Muscle layer of duodenum (tissue), 2 donors: ENCODE data around the gene DUSP14.

Experiments
- H3K27ac ChIP-seq: one replicate; pipeline ENCODE4 v1.7.0; 2013; ENCODE audit warnings: mild to moderate bottlenecking, low read length
- H3K27me3 ChIP-seq: one replicate; pipeline ENCODE4 v1.7.0; 2013; ENCODE audit warnings: low read depth, mild to moderate bottlenecking, control low read depth, low read length
- H3K36me3 ChIP-seq, 2 donors: one replicate each; pipeline ENCODE4 v1.7.0; 2013; ENCODE audit warnings: low read length in 2 of 2, control low read depth in 1 of 2, mild to moderate bottlenecking in 1 of 2; ENCODE audit not compliant: insufficient read depth in 2 of 2, control insufficient read depth in 1 of 2
- H3K4me1 ChIP-seq, 2 donors: one replicate each; pipeline ENCODE4 v1.7.0; 2013; ENCODE audit warnings: low read length in 2 of 2, mild to moderate bottlenecking in 2 of 2, control low read depth in 1 of 2, moderate library complexity in 1 of 2; ENCODE audit not compliant: insufficient read depth in 2 of 2, control insufficient read depth in 1 of 2
- H3K4me3 ChIP-seq, 2 donors: one replicate each; pipeline ENCODE4 v1.7.0; 2013; ENCODE audit warnings: low read length in 2 of 2, low read depth in 1 of 2, mild to moderate bottlenecking in 1 of 2
- H3K9me3 ChIP-seq, 2 donors: one replicate each; pipeline ENCODE4 v1.7.0; 2013; ENCODE audit warnings: low read length in 2 of 2, control low read depth in 1 of 2, mild to moderate bottlenecking in 1 of 2; ENCODE audit not compliant: control insufficient read depth in 1 of 2
- donor health status: healthy.

DUSP14 gene

GRCh38 chr17:37541880-37542660, 52.4 kb downstream of the DUSP14 start:
- no peaks in the 10 kb centered on the region for H3K27me3 ChIP-seq
- no peak overlapping the region for H3K4me3 ChIP-seq
- H3K9me3 ChIP-seq = no peaks in the 10 kb centered on the region
- peaks cover 49 to 58% of the 10 kb centered on the region in 2 donors for H3K36me3 ChIP-seq
- H3K27ac ChIP-seq = no peak overlapping the region
- H3K4me1 ChIP-seq = peaks cover 0 to 14% of the 10 kb centered on the region in 2 donors

DNA sequence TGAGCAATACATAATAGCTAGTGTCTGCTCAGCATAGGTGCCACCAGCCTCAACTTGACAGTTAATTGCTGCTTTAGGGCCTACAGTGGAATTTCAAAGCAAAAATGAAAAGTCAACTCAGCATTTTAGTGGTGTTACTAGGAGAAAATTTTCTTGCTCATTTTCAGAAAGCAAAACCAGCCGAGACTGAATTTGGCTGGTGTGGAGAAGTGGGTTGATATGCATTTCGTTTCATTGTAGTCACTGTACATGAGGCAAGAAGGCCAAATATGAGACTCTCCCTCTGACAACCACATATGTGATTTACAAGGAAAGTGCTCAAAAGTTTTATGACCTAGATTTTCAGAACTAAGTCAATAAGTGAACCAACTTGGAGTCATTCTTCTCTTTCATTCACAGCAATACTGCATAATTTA, 54.0 kb downstream of the DUSP14 start:
- Histone ChIP-seq H3K9me3 (no peaks in the 10 kb centered on the region), H3K27me3 (no peaks in the 10 kb centered on the region), H3K27ac (no peak overlapping the region), H3K36me3 (peaks cover 36 to 43% of the 10 kb centered on the region in 2 donors), H3K4me1 (peaks cover 0 to 19% of the 10 kb centered on the region in 2 donors), H3K4me3 (no peak overlapping the region)

GRCh38 chr17:37545486-37545885, 55.8 kb downstream of the DUSP14 start:
- Histone ChIP-seq H3K4me3 (no peak overlapping the region), H3K9me3 (no peaks in the 10 kb centered on the region), H3K27ac (no peak overlapping the region), H3K27me3 (no peaks in the 10 kb centered on the region), H3K36me3 (peaks cover 20 to 24% of the 10 kb centered on the region in 2 donors), H3K4me1 (peaks cover 0 to 19% of the 10 kb centered on the region in 2 donors)

- H3K27me3 ChIP-seq = no peaks in the 10 kb centered on the region
- H3K27ac ChIP-seq = no peak overlapping the region
- no peak overlapping the region for H3K4me3 ChIP-seq
- H3K36me3 ChIP-seq = peaks cover 14 to 16% of the 10 kb centered on the region in 2 donors
- peaks cover 0 to 19% of the 10 kb centered on the region in 2 donors for H3K4me1 ChIP-seq
- H3K9me3 ChIP-seq = no peaks in the 10 kb centered on the region
Measured at GRCh38 chr17:37546302-37546701, 56.6 kb downstream of the DUSP14 start.

DNA sequence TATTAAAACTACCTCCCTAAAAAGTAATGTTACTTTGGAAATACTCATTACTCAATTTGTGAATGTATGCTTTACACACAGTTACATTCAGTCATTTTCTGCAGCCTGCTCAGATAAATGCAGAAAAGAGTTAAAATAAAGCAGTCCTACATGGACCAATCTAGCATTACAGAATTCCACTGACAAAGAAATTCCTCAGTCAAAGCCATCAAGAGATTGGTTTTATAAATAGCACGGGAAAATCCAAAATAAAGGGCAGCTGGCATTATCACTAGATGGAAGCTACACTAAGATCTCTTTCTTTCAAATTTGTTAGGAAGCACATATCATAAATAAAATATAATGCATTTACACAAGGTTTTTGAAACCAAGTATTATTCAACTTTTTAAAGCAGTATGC, 58.3 kb downstream of the DUSP14 start:
- Histone ChIP-seq H3K36me3 (peaks cover 6 to 8% of the 10 kb centered on the region in 2 donors), H3K27ac (no peak overlapping the region), H3K4me3 (no peak overlapping the region), H3K27me3 (no peaks in the 10 kb centered on the region), H3K4me1 (peaks cover 0 to 19% of the 10 kb centered on the region in 2 donors), H3K9me3 (no peaks in the 10 kb centered on the region)

GRCh38 chr17:37551788-37552187, 62.1 kb downstream of the DUSP14 start:
- Histone ChIP-seq H3K27ac (no peak overlapping the region), H3K4me3 (no peak overlapping the region), H3K9me3 (no peaks in the 10 kb centered on the region), H3K36me3 (peaks cover 18 to 20% of the 10 kb centered on the region in 2 donors), H3K27me3 (no peaks in the 10 kb centered on the region), H3K4me1 (peaks cover 0 to 5% of the 10 kb centered on the region in 2 donors)

GRCh38 chr17:37553401-37553966, 63.8 kb downstream of the DUSP14 start:
- Histone ChIP-seq H3K27ac (no peak overlapping the region), H3K9me3 (no peaks in the 10 kb centered on the region), H3K27me3 (no peaks in the 10 kb centered on the region), H3K4me3 (no peak overlapping the region), H3K36me3 (peaks cover 31 to 33% of the 10 kb centered on the region in 2 donors), H3K4me1 (no peaks in the 10 kb centered on the region)

DNA sequence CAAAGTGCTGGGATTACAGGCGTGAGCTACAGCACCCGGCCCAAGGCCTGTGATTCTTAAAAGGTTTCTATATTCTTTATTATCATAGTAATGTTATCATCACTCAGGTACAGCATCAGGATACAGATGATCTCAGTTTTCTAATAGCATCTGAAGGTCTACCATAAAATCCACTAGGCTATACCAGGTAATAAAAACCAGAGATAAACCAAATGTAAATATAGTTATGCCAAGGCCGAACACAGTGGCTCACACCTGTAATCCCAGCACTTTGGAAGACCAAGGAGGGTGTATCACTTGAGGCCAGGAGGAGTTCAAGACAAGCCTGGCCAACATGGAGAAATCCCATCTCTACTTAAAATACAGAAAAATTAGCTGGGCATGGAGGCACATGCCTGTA, 65.7 kb downstream of the DUSP14 start:
- no peaks in the 10 kb centered on the region for H3K27me3 ChIP-seq
- peaks cover 38 to 50% of the 10 kb centered on the region in 2 donors for H3K36me3 ChIP-seq
- no peak overlapping the region for H3K4me3 ChIP-seq
- H3K9me3 ChIP-seq = no peaks in the 10 kb centered on the region
- no peak overlapping the region for H3K27ac ChIP-seq
- no peaks in the 10 kb centered on the region for H3K4me1 ChIP-seq

- no peaks in the 10 kb centered on the region for H3K9me3 ChIP-seq
- no peak overlapping the region for H3K4me3 ChIP-seq
- no peak overlapping the region for H3K27ac ChIP-seq
- H3K4me1 ChIP-seq = no peaks in the 10 kb centered on the region
- no peaks in the 10 kb centered on the region for H3K27me3 ChIP-seq
- H3K36me3 ChIP-seq = peaks cover 46 to 60% of the 10 kb centered on the region in 2 donors
Measured at GRCh38 chr17:37557482-37557881, 67.8 kb downstream of the DUSP14 start.

GRCh38 chr17:37558299-37558698, 68.6 kb downstream of the DUSP14 start:
- peaks cover 41 to 55% of the 10 kb centered on the region in 2 donors for H3K36me3 ChIP-seq
- no peaks in the 10 kb centered on the region for H3K27me3 ChIP-seq
- H3K9me3 ChIP-seq = no peaks in the 10 kb centered on the region
- no peak overlapping the region for H3K27ac ChIP-seq
- H3K4me3 ChIP-seq = no peak overlapping the region
- no peaks in the 10 kb centered on the region for H3K4me1 ChIP-seq

DNA sequence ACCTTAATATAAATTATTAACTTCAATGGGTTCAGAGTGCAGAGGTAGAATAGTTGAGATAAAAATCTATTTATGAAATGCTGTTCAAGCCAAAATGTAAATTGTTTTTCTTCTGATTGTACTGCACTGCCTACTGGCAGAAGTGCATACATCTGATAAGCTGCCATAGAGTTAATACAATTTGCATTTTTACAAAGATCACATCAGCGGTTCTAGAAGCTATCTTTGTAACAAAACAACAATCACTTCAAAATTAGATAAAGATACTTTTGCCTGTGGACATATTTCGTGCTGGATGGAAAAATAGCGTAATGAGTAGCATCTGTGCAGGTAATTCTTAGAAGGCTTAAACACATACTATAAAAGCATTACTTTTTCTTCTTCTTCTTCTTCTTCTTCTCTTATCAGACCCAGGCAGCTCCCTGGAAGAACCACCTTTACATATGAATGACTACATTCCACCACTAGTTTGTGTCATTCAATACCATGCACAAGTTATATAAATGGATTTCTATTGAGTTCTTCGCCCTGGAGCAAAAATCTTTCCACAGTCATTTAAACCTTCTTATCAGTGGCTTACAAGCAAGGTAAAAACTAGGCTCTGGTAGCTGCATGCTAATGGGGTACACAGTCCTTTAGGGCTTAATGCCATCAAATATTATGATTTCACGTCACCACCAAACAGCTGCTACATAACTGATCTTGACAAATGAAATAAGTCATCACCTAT, 72.5 kb downstream of the DUSP14 start:
- Histone ChIP-seq H3K4me1 (no peaks in the 10 kb centered on the region), H3K4me3 (no peak overlapping the region), H3K27ac (no peak overlapping the region), H3K36me3 (peaks cover 38 to 51% of the 10 kb centered on the region in 2 donors), H3K9me3 (no peaks in the 10 kb centered on the region), H3K27me3 (no peaks in the 10 kb centered on the region)
